ENCODE data around the gene PPP1R13B.

The PPP1R13B gene

DNA sequence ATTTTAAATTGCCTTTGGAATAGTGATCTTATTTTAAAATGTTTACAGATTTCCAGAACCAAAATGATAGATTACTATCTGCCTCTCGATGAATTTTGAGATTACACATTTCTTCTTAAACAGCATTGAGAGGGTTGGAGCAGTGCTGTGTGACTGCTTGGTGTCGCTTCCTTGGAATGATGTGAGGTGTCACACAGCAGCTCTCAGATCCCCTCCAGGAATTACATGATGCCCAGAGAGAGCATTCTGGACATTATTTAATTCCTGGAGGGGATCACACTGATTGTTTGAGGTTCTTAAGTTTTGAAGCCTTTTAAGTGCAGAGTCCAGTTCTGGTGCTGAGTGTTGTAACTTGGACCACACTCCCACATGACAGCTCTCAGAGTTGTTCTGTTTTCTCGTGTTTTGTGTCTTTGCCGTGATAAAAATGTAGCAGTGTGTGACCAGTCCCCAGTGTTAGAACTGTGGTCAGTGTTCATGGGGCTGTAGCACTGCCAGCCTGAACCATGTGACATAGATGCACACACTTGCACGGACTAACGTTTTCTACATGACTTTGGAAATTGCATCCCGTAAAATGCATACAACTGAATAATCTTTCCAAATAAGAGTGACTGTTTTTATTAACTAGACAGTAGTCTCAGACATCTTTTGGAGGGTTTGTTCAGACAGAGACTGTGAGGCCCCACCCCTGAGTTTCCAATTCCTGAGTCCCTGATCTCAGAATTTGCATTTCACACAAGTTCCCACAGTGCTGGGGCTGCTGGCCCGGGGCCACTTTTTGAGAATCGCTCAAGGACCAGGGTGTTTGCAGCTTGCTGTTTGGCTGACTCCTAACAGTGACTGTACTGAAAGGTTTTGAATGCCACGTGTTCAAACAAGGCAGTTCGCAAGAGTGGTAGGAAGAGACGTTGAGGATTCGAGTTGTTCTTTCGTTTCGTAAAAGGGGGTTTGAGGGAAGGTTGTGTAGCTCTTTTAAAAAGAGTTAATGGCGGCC, 158.2 kb downstream of the PPP1R13B start:
- H3K4me3 ChIP-seq (ENCODE audit: low read depth, low read length): no peak overlapping the region
- peak; percentile 35 for DNase-seq (ENCODE audit: low read depth)
- in situ Hi-C loops (cut with HindIII; ENCODE audit: low sequenced_read_pairs): no loop called here
- TF ChIP-seq, protein P1, sequence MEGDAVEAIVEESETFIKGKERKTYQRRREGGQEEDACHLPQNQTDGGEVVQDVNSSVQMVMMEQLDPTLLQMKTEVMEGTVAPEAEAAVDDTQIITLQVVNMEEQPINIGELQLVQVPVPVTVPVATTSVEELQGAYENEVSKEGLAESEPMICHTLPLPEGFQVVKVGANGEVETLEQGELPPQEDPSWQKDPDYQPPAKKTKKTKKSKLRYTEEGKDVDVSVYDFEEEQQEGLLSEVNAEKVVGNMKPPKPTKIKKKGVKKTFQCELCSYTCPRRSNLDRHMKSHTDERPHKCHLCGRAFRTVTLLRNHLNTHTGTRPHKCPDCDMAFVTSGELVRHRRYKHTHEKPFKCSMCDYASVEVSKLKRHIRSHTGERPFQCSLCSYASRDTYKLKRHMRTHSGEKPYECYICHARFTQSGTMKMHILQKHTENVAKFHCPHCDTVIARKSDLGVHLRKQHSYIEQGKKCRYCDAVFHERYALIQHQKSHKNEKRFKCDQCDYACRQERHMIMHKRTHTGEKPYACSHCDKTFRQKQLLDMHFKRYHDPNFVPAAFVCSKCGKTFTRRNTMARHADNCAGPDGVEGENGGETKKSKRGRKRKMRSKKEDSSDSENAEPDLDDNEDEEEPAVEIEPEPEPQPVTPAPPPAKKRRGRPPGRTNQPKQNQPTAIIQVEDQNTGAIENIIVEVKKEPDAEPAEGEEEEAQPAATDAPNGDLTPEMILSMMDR (IDR thresholded peaks at IDR 0.05; ENCODE audit: low read depth, low read length, missing control alignments): no peak

DNA sequence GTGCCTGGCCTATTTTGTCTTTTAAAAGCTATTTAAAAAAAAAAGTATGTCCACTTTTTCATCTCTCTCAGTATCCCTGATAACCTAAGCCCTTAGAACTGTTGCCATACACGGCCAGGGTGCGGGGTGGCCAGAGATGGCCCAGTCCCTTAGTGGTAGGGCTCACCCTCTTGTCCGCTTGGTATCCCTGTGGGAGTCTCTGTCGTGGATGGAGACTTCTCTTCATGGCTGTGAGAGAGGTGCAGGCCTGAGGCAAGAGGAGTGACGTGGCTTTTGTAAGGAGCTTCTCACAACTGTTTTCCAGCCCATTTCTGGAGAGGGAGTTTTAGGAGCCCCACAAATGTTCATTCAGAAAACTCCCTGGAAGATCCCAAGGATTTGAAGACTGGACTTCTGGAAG, 158.9 kb downstream of the PPP1R13B start:
- DNase-seq (ENCODE audit: low read depth): no peak
- H3K4me3 ChIP-seq (ENCODE audit: low read depth, low read length): no peak overlapping the region
- in situ Hi-C loops (cut with HindIII; ENCODE audit: low sequenced_read_pairs): no loop called here
- TF ChIP-seq, protein P1 (IDR thresholded peaks at IDR 0.05; ENCODE audit: low read depth, low read length, missing control alignments): no peak

DNA sequence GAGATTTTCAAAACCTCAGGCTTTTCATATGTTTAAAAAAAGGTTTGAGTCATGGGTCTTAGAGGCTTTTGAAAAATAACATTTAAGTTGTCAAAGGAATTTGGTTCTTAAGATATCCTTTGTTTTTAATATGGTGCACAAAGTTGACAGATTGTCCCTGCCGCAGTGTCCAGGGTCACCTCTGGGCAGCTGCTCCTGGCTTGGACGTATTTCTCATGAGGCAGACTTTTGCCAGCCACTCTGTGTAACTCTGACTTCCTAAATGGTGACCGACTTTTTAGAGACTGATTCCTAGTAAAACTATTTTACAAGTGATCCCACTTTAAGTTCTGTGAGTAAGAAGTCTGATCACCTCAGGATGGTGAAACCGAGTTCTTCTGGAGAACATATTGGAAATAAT, 159.7 kb downstream of the PPP1R13B start:
- TF ChIP-seq, protein P1 (IDR thresholded peaks at IDR 0.05; ENCODE audit: low read depth, low read length, missing control alignments): no peak
- in situ Hi-C loops (cut with HindIII; ENCODE audit: low sequenced_read_pairs): no loop called here
- no peak overlapping the region for H3K4me3 ChIP-seq (ENCODE audit: low read depth, low read length)
- DNase-seq (ENCODE audit: low read depth): no peak

DNA sequence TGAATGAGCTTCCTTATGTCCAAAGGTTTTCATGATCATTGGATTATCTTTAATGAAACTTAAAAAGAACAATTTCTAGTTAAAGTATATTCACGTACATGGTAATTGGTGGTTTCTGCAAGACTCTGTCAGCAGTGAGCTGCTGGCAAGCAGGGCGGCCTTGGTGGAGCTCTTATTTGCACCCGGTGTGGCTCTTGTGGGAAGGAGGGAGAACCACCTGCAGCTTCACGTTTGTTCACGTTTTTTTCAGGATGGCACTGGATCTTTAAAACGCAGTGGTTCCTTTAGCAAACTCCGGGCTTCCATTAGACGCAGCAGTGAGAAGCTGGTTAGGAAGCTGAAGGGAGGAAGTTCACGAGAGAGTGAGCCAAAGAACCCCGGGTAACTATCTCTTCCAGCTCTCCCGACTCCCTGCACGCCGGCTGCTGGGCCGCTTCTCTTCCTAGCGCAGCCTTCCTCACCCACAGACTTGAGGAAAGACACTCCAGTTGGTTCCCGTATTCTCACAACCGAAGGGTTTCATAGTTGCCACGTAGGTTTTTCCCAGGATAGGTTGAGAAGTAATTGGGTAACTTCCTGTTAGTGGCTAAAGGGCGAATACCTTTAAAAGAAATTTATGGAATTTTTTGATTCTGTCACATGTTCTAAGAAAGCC, 160.4 kb downstream of the PPP1R13B start:
- TF ChIP-seq, protein P1 (IDR thresholded peaks at IDR 0.05; ENCODE audit: low read depth, low read length, missing control alignments): no peak
- no peak for DNase-seq (ENCODE audit: low read depth)
- in situ Hi-C loops (cut with HindIII; ENCODE audit: low sequenced_read_pairs): no loop called here
- H3K4me3 ChIP-seq (ENCODE audit: low read depth, low read length): no peak overlapping the region

DNA sequence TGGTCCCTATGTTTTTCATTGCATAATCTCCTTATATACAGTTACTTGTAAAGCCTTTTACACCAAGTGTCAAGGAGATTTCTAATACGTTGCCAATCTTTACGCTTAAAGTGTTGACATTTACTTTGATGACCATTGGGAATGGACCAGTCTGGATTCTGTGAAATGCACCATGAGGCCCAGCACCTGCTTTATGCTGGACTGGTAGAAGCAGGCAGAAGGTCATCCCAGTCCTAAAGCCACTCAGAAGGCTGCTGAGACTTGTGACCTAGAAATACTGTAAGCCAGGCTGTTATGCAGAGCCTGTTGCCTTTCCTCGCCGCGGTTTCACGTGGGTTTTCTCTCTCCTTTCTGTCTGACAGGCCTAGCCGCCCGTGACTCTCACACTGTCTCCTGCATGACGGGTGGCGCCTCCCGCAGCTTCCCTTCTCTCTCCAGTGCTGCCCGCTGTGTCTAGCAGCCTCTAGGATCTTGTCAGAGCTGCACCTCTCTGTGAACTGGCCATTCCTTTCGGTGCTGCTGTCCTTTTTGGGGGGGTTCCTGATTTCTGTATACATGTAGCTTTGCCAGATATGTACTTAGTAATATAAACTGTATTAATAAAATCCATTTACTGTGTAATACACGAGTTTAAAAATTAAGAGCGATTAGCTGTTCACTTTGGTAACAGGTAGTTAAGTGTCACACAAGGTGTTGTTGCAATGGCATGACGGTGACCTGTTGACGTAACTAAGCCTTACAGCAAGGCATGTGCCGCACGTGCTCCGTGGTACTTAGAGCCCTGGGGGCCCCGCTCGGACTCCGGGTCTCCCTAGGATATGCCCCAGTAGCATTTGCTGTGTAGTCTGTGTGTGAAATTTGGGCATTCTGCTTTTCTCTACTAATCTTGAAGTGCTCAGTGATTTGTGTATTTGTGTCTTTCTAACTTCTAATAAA, 161.8 kb downstream of the PPP1R13B start:
- H3K4me3 ChIP-seq (ENCODE audit: low read depth, low read length): no peak overlapping the region
- TF ChIP-seq, protein P1 (IDR thresholded peaks at IDR 0.05; ENCODE audit: low read depth, low read length, missing control alignments): no peak
- in situ Hi-C loops (cut with HindIII; ENCODE audit: low sequenced_read_pairs): no loop called here
- no peak for DNase-seq (ENCODE audit: low read depth)

DNA sequence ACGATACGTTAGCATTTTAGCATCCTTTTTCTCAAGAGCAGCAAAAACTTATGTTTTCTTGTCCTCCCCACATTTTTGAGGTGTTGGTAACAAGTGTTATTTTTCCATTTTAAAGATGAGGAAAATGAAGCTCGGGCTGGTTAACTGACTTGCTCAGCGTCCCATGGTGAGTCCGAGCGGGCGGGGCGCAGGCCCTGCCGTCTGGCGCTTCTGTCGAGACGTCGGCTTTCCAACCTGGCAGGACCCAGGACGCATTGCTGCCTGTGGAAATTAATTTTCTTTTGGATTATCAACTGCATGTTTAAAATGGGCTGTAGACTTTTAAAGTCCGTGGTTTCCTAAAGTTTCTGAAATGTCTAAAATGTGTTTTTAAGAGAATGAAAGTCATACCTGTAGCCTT, 162.5 kb downstream of the PPP1R13B start:
- TF ChIP-seq, protein P1 (IDR thresholded peaks at IDR 0.05; ENCODE audit: low read depth, low read length, missing control alignments): no peak
- DNase-seq (ENCODE audit: low read depth): no peak
- in situ Hi-C loops (cut with HindIII; ENCODE audit: low sequenced_read_pairs): no loop called here
- H3K4me3 ChIP-seq (ENCODE audit: low read depth, low read length): no peak overlapping the region
